G401 (cell line): Measurements from ENCODE around the gene IBTK. TPM values are rescaled to one million over a fixed set of nuclear protein-coding genes. Genes with fewer than 3 reads are reported as not detected.
"Not testable (repeated sequence)": the region's sequence is repeated elsewhere in the genome, so short reads cannot be mapped to it uniquely, and the experiment has no call there.

Experiments used
- DNase-seq: peaks from one replicate; pipeline ENCODE4 v3.0.0-alpha.2; 2015; ENCODE audit warnings: low spot score
- in situ Hi-C: cut with HindIII; loops from 2 replicates; pipeline ENCODE4 v1.10.0; 2016; ENCODE audit warnings: low sequenced_read_pairs, mixed read lengths
- total RNA-seq: library from RNA; depleted of rRNA; stranded (reverse); fragments of >200 nt; shearing (Covaris generic); gene quantifications from 2 replicates; pipeline ENCODE4 v1.2.3, GENCODE V29; 2014

The IBTK gene
- total RNA-seq, 1 experiment from 2014 or later = 49.3 TPM

GRCh38 chr6:82249381-82250253, 2.1 kb upstream of the IBTK start:
- DNase-seq = no peak
- in situ Hi-C loops = no loop called here

GRCh38 chr6:82248273-82248735, 760 bp upstream of the IBTK start:
- in situ Hi-C loops = no loop called here

GRCh38 chr6:82246802-82247504, 591 bp downstream of the IBTK start:
- in situ Hi-C loops = no loop called here
- DNase-seq = peak; percentile 73

More at GRCh38 chr6:82248273-82248735, 760 bp upstream of the IBTK start:
- peak; percentile 80 for DNase-seq

GRCh38 chr6:82246370-82246769, 1.2 kb downstream of the IBTK start:
- DNase-seq = no peak
- in situ Hi-C loops = no loop called here

GRCh38 chr6:82245376-82245775, 2.2 kb downstream of the IBTK start:
- DNase-seq = no peak
- in situ Hi-C loops = no loop called here

- DNase-seq = no peak
- in situ Hi-C loops = no loop called here
Observed at GRCh38 chr6:82243884-82244283, 3.7 kb downstream of the IBTK start.

GRCh38 chr6:82240186-82240585, 7.4 kb downstream of the IBTK start:
- DNase-seq = no peak
- in situ Hi-C loops = no loop called here

GRCh38 chr6:82239597-82239996, 7.9 kb downstream of the IBTK start:
- in situ Hi-C loops = no loop called here
- no peak for DNase-seq

- in situ Hi-C loops = no loop called here
- peak; percentile 34 for DNase-seq
Observed at GRCh38 chr6:82237013-82237412, 10.5 kb downstream of the IBTK start.

GRCh38 chr6:82227770-82228169, 19.8 kb downstream of the IBTK start:
- no peak for DNase-seq
- in situ Hi-C loops = no loop called here

- in situ Hi-C loops = no loop called here
Observed at GRCh38 chr6:82220167-82220566, 27.4 kb downstream of the IBTK start.

GRCh38 chr6:82217018-82217586, 30.4 kb downstream of the IBTK start:
- DNase-seq = no peak
- in situ Hi-C loops = no loop called here

More at GRCh38 chr6:82220167-82220566, 27.4 kb downstream of the IBTK start:
- no peak for DNase-seq

- no peak for DNase-seq
- in situ Hi-C loops = no loop called here
Observed at GRCh38 chr6:82216549-82216948, 31.0 kb downstream of the IBTK start.

GRCh38 chr6:82211326-82211725, 36.2 kb downstream of the IBTK start:
- no peak for DNase-seq

GRCh38 chr6:82208913-82209312, 38.6 kb downstream of the IBTK start:
- no peak for DNase-seq

More at GRCh38 chr6:82211326-82211725, 36.2 kb downstream of the IBTK start:
- in situ Hi-C loops = no loop called here

GRCh38 chr6:82205930-82206392, 41.6 kb downstream of the IBTK start:
- in situ Hi-C loops = no loop called here
- peak; percentile 48 for DNase-seq

More at GRCh38 chr6:82208913-82209312, 38.6 kb downstream of the IBTK start:
- in situ Hi-C loops = no loop called here

- in situ Hi-C loops = no loop called here
- no peak for DNase-seq
Observed at GRCh38 chr6:82204020-82204419, 43.5 kb downstream of the IBTK start.

- DNase-seq = no peak
- in situ Hi-C loops = no loop called here
Observed at GRCh38 chr6:82197784-82198183, 49.8 kb downstream of the IBTK start.

GRCh38 chr6:82197245-82197644, 50.3 kb downstream of the IBTK start:
- DNase-seq, in situ Hi-C loops: not testable (repeated sequence)

GRCh38 chr6:82196161-82196560, 51.4 kb downstream of the IBTK start:
- in situ Hi-C loops = no loop called here
- DNase-seq = no peak
